ENCODE results near the gene ZDHHC7. TPM values are rescaled to one million over a fixed set of nuclear protein-coding genes. Genes with fewer than 3 reads are reported as not detected.

Gene ZDHHC7
- total RNA-seq, 4 donors from 2014 or later, result 49.8 to 59.2 (median 54.3) TPM

- peak overlapping the region; percentile 65 to 99 (median 98) for H3K27ac ChIP-seq
- no peaks in the 10 kb centered on the region for H3K36me3 ChIP-seq
- H3K9me3 ChIP-seq, result no peaks in the 10 kb centered on the region
- intact Hi-C loops (cut with DNase I), result no loop called here
- peaks cover 19 to 40% of the 10 kb centered on the region in 2 donors for H3K4me1 ChIP-seq
- no peak for TF ChIP-seq POLR2A (IDR thresholded peaks at IDR 0.05)
- TF ChIP-seq, protein P1, sequence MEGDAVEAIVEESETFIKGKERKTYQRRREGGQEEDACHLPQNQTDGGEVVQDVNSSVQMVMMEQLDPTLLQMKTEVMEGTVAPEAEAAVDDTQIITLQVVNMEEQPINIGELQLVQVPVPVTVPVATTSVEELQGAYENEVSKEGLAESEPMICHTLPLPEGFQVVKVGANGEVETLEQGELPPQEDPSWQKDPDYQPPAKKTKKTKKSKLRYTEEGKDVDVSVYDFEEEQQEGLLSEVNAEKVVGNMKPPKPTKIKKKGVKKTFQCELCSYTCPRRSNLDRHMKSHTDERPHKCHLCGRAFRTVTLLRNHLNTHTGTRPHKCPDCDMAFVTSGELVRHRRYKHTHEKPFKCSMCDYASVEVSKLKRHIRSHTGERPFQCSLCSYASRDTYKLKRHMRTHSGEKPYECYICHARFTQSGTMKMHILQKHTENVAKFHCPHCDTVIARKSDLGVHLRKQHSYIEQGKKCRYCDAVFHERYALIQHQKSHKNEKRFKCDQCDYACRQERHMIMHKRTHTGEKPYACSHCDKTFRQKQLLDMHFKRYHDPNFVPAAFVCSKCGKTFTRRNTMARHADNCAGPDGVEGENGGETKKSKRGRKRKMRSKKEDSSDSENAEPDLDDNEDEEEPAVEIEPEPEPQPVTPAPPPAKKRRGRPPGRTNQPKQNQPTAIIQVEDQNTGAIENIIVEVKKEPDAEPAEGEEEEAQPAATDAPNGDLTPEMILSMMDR (IDR thresholded peaks at IDR 0.05), result no peak
- no peaks in the 10 kb centered on the region for H3K27me3 ChIP-seq
- WGBS, 2 donors, result 29 to 32% methylated on average over 9 of the region's 9 CpGs
- no peak for DNase-seq
- peak overlapping the region; percentile 71 to 86 (median 71) for H3K4me3 ChIP-seq (replicated peaks in 1 of 3)
Observed at GRCh38 chr16:85010446-85010930, 847 bp downstream of the ZDHHC7 start.

DNA sequence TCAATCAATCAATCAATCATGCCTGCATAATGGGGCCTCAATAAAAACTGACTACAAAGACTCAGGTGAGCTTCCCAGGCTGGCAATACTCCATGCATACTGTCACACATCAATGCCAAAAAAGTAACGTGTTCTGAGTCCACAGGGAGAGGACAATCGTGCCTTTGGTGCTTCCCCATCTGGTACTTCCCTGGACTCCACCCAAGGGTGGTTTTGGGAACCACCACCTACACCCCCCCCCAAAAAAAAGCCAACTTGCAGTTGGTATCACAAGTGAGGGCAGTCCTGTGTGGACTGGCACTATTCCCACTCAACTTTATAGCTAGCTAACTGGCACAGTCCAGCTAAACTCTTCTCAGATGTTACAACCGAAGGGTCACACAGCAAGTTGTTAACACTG is 3.1 kb downstream of the ZDHHC7 start:
- DNase-seq, result no peak
- 80 to 100% methylated on average over 1 to 3 of the region's 3 CpGs for WGBS, 2 donors
- Histone ChIP-seq H3K27me3 (no peaks in the 10 kb centered on the region), H3K36me3 (no peaks in the 10 kb centered on the region), H3K9me3 (no peaks in the 10 kb centered on the region), H3K4me3 (replicated peaks in 1 of 3) (no peak overlapping the region), H3K27ac (no peak overlapping the region), H3K4me1 (peaks cover 19 to 63% of the 10 kb centered on the region in 2 donors)
- intact Hi-C loops (cut with DNase I), result no loop called here
- TF ChIP-seq POLR2A (IDR thresholded peaks at IDR 0.05), result no peak
- TF ChIP-seq, protein P1 (IDR thresholded peaks at IDR 0.05), result no peak

GRCh38 chr16:85007496-85008214 is 3.7 kb downstream of the ZDHHC7 start:
- H3K4me3 ChIP-seq (replicated peaks in 1 of 3), result no peak overlapping the region
- no peaks in the 10 kb centered on the region for H3K36me3 ChIP-seq
- TF ChIP-seq, protein P1 (IDR thresholded peaks at IDR 0.05), result no peak
- TF ChIP-seq POLR2A (IDR thresholded peaks at IDR 0.05), result no peak
- no peak for DNase-seq
- 92 to 97% methylated on average over 7 of the region's 7 CpGs for WGBS, 2 donors
- peaks cover 19 to 69% of the 10 kb centered on the region in 2 donors for H3K4me1 ChIP-seq
- no peak overlapping the region for H3K27ac ChIP-seq
- no peaks in the 10 kb centered on the region for H3K27me3 ChIP-seq
- intact Hi-C loops (cut with DNase I), result no loop called here
- no peaks in the 10 kb centered on the region for H3K9me3 ChIP-seq

DNA sequence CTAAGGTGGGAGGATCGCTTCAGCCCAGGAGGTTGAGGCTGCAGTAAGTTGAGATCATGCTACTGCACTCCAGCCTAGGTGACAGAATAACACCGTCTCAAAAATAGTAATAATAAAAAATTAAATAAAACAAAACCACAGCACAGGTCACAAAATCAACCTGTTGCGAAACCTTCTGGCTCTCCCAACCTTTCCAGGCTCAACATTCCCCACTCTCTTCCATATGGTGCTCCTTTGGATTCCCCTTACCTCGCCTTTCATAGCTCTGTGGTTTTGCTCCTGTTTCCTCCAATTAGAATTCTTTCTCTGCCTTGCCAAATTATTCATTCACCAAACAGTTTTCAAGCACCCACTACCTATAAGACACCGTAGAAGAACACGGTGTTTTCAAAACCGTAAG is 4.7 kb downstream of the ZDHHC7 start:
- H3K4me3 ChIP-seq (replicated peaks in 1 of 3), result no peak overlapping the region
- 92 to 93% methylated on average over 7 of the region's 7 CpGs for WGBS, 2 donors
- no peaks in the 10 kb centered on the region for H3K27me3 ChIP-seq
- TF ChIP-seq POLR2A (IDR thresholded peaks at IDR 0.05), result no peak
- TF ChIP-seq, protein P1 (IDR thresholded peaks at IDR 0.05), result no peak
- no peaks in the 10 kb centered on the region for H3K36me3 ChIP-seq
- intact Hi-C loops (cut with DNase I), result no loop called here
- H3K4me1 ChIP-seq, result peaks cover 15 to 69% of the 10 kb centered on the region in 2 donors
- H3K27ac ChIP-seq, result no peak overlapping the region
- no peak for DNase-seq
- H3K9me3 ChIP-seq, result no peaks in the 10 kb centered on the region

Measured in thyroid gland (tissue), 4 donors.